Measurements from ENCODE around the gene ANKRD40.
"Not testable (repeated sequence)": the region's sequence is repeated elsewhere in the genome, so short reads cannot be mapped to it uniquely, and the experiment has no call there.

The ANKRD40 gene

DNA sequence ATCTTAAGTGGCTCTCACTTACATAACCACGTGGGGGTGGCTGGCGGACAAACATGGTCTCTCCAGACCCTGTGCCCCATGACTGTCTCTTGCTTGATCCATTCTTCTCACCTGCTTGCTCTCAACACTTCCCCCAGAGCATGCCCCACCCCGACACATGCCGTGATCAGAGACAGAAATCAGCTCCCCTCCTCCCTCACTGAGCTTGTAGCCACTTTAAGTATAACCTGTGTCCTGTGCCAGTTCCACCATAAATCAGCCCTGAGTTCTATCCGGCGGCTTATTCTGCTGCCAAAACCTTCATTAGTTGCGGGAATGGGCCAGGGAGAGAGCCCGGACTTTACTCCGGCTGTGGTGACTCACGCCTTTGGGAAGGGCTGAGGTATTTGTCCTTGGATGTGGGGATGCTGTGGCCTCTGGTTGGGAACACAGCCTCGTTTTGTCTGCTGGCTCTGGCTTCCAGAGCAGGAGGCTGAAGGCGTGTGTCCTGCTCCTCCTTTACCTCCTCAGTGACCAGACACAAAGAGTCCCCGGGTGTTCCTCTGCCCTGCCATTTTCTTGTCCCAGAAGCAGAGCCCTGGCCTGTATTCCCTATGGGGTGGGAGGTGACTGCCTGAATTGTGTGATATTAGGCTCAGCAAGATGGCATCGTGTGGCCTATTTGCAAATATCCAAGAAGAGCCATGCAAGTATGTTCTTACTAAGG, 21.1 kb downstream of the ANKRD40 start:
- DNase-seq (ENCODE audit: low spot score): no peak

DNA sequence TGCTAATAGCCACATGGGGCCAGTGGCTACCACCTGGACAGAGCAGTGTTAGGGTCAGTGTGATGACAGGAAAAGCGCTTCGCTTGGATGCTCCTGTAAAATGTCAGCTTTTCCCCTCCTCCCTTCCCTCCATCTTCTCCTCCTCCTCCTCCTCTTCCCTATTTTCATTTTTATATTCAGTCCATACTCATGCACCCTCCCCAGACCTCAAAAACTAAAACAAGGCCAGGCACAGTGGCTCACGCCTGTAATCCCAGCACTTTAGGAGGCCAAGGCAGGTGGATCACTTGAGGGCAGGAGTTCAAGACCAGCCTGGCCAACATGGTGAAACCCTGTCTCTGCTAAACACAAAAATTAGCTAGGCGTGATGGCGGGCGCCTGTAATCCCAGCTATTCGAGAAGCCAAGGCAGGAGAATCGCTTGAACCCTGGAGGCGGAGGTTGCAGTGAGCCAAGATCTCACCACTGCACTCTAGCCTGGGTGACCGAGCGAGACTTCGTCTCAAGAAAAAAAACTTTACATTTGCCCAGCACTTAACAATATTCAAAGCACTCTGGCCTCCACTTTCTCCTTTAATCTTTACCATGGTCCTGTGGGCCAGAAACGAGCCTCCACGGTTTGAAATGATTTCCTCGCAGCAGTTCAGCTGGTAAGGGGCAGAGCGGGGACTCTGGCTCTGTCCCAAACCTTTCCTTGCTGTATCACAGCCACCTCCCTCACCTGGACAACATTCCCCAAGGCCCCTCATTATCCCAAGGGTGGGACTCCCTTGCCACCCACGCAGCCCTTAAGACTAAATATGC, 21.8 kb downstream of the ANKRD40 start:
- no peak for DNase-seq (ENCODE audit: low spot score)

DNA sequence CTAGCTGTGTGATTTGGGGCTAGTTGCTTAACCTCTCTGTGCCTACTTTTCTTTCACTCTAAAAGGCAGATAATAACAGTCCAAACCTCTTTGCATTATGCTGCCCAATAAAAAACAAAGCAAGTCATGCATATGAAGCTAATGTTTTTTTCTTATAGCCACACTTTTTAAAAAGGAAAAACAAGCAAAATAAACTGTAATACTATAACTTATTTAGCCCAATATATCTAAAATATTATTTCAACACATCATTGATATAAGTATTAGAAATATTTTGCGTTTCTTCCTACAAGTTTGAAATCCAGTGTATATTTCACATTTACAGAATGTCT, 22.4 kb downstream of the ANKRD40 start:
- no peak for DNase-seq (ENCODE audit: low spot score)

DNA sequence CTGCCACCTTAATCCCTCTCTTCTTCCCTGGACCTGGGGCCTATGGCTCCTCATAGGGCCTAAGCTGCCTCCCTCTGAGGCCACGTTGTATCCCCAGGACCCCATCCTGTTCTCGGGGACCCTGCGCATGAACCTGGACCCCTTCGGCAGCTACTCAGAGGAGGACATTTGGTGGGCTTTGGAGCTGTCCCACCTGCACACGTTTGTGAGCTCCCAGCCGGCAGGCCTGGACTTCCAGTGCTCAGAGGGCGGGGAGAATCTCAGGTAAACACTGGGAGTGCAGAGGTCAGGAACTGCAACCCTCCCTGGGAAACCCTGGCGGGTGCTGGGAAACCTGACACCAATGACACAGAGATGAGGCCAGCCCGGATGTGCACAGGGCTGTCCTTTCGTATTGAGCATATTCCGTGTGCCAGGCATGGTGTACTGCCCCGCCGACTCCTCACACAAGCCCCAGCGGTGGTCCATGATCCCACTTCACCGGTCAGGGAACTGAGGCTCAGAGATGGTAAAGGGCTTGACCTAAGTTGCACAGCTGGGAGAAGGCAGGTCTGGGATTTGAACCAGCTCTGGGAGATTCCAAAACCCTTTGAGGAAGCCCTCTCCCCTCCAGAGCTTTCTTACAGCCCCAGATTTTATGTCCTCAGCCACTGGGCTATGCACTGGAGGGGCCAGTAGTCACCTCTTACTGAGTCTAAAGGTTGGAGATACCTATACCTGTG, 22.9 kb downstream of the ANKRD40 start:
- no peak for DNase-seq (ENCODE audit: low spot score)

DNA sequence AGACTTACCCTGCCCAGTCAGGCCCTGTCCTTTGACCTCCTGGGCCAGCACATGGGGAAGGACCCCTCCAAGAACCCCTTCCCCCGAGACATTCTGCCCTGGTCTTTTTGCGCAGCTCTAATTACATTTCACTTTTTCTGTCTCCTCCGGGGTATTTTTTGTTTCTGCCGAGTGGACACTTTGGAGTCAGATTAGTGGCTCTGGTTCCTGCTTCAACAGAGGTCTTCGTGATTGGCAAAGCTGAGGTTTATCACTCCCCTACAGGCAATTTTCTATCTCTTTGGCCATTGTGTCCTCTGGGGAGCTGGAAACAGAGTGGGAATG, 23.5 kb downstream of the ANKRD40 start:
- no peak for DNase-seq (ENCODE audit: low spot score)

DNA sequence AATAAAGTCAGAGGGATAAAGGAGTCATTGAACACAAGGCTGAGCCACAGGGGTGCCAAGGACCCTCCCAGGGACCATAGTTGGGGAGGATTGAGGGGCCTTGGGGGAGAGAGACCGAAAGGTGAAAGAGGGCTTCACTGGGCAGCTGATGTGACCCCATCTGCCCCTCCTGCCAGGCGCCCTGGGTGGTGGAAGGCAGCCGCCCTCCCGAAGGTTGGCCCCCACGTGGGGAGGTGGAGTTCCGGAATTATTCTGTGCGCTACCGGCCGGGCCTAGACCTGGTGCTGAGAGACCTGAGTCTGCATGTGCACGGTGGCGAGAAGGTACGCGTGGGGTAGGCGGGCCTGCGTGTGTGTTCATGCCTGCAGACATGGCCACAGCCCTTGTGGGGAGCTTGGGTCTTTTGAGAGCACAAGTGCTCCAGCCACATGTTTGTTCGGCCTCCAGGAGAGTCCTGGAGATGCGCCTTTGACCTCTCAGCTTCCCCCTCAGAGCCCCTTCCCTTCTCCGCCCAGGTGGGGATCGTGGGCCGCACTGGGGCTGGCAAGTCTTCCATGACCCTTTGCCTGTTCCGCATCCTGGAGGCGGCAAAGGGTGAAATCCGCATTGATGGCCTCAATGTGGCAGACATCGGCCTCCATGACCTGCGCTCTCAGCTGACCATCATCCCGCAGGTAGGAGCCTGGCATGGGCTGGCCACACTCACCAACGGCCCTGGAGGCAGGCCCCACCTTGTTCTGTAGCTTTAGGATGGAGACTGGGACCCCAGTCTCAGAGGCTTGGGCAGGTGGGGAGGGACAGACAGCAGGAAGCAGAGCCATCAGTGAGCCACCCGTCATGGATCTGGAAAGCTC, 24.1 kb downstream of the ANKRD40 start:
- no peak for DNase-seq (ENCODE audit: low spot score)

DNA sequence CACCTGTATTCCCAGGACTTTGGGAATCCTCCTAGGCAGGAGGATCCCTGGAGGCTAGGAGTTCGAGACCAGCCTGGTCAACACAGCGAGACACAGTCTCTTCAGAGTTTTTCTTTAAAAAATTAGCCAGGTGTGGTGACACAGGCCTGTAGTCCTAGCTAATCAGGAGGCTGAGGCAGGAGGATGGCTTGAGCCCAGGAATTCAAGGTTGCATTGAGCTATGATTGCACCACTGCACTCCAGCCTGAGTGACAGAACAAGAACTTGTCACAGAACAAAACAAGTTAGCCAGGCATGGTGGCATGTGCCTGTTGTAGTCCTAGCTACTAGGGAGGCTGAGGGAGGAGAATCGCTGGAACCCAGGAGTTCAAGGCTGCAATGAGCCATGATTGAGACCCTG, 24.8 kb downstream of the ANKRD40 start:
- no peak for DNase-seq (ENCODE audit: low spot score)

DNA sequence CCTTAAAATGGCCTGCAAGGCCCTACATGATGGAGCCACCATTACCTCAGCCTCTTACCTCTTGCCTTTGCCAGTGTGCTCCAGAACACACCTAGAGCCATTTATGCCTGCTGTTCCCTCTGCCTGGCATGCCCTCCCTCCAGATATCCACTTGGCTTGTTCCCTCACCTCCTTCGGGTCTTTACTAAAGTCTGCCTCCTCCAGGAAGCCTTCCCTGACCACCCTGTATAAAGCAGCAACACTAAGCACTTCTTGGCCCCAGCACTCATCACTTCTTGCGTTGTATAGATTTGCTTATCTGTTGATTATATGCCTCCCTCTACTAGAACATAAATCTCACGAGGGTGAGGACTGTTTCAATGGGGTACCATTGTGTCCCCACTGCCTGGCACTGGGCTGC, 25.3 kb downstream of the ANKRD40 start:
- no peak for DNase-seq (ENCODE audit: low spot score)

DNA sequence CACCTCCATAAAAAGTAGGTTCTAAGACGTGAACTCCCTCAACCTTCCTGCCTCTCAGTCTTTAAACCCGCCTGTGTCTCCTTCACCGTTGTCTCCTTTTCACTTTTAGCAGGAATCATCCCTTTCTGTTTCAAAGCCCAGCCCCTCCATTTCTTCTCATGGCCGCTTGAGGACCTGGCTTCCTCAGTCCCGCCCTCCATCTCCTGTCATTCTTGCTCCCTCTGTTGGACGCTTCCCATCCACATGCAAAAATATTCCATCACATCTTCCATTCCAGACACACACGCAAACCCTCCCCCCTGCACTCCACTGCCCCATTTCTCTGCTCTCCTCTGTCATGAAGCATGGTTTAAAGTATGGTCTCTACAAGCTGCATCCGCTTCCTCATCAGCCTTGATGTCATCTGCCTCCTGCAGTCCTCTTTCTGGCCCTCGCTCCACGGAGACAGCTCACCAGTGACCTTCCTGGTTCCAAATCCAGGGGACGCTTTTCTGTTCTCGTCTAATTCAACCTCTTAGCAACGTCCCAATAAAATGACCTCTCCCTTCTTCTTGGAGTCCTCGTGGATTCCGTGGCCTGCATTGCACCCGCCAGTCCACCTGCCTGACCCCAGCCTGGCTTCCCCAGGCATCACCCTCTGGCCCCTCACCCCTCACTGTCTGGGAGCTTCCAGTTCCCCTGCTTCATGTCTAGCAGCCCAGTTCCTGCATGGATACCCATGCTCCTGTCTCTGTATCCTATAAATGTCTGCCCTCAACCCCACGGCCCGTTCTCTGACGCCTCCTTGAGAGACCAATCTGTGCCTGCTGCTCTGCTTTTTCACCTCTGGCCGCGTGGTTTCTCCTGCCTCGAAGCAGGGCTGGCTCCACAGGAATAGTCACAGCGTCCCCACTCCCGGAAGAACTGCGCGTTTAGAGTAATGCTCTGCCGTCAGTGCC, 26.2 kb downstream of the ANKRD40 start:
- DNase-seq (ENCODE audit: low spot score): peak; percentile 29

DNA sequence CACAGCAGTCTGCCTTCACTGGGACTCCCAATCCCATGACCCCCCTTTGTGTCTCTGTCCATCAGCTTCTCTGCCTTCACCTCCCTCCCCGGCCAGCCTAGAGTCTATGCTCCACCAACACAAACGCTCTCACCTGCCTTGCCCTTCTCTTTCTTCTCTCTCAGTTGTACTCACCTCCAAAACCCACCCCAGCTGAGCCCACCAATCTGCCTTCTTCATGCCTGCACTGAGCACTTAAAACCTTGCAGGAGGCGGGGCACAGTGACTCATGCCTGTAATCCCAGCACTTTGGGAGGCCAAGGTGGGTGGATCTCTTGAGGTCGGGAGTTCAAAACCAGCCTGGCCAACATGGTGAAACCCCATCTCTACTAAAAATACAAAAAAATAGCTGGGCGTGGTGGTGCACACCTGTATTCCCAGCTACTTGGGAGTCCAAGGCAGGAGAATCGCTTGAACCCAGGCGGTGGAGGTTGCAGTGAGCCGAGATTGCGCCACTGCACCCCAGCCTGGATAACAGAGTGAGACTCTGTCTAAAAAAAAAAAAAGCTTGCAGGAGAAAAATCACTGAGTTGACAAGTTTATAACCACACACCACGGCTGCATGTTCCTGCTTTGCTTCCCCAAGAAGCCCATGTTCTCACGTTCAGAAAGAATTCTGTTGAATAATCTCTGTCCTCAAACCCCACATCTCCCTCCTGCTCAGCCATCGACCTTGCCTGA, 27.0 kb downstream of the ANKRD40 start:
- DNase-seq (ENCODE audit: low spot score): not testable (repeated sequence)

DNA sequence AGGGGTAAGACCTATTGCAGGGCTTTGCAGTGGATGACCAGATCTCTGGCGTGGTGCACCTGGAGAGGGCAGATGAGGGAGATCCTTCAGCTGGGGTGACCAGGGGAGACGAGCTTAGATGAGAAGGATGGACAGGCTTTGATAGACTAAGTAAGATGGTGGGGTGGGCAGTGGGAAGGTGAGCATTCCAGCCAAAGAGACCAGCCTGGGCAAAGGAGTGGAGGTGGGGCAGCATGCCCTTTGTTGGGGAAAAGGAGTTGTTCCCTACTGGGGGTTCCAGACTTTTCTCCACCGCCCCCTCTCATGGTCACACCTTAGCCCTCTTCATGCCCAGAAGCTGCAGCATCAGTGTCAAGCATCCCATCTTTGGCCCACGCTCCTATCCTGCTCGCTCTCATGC, 27.6 kb downstream of the ANKRD40 start:
- no peak for DNase-seq (ENCODE audit: low spot score)

DNA sequence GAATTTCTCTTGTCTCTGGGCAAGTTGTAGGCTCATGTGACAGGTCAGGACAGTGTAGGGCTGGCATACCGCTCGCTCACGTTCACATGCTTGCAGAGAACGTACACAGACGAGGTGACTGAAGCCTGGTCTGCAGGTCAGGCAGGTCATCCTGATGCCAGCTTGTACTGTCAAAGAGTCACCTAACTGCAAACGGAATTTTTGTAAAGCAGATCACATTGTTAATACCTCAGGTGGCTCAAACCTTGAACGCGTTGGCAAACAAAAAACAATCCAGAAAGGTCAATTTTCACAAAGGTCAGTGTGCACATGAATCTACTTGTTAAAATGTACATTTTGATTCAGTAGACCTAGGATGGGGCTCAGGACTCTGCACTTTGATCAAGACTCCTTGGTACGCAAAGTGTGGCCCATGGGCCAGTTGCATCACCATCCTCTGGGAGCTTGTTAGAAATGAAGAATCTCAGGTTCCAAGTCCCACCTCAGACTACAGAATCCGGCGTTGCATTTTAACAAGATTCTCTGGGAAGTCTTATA, 28.6 kb downstream of the ANKRD40 start:
- DNase-seq (ENCODE audit: low spot score): no peak

DNA sequence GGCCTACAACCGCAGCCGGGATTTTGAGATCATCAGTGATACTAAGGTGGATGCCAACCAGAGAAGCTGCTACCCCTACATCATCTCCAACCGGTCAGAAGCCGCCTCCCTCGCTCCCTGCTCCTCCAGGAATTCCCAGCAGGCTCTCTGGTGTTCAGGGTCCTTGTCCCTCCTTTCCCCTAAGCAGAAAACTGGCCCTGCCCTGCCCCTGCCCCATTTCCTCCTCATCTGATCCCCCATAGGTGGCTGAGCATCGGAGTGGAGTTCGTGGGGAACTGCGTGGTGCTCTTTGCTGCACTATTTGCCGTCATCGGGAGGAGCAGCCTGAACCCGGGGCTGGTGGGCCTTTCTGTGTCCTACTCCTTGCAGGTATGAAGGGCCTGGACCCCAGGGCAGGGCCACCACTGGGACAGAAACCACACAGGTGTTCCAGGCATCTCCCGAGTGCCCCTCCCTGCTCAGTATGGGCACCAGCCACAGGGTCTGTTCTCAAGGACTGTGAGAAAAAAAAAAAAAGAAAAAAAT, 29.8 kb downstream of the ANKRD40 start:
- no peak for DNase-seq (ENCODE audit: low spot score)

DNA sequence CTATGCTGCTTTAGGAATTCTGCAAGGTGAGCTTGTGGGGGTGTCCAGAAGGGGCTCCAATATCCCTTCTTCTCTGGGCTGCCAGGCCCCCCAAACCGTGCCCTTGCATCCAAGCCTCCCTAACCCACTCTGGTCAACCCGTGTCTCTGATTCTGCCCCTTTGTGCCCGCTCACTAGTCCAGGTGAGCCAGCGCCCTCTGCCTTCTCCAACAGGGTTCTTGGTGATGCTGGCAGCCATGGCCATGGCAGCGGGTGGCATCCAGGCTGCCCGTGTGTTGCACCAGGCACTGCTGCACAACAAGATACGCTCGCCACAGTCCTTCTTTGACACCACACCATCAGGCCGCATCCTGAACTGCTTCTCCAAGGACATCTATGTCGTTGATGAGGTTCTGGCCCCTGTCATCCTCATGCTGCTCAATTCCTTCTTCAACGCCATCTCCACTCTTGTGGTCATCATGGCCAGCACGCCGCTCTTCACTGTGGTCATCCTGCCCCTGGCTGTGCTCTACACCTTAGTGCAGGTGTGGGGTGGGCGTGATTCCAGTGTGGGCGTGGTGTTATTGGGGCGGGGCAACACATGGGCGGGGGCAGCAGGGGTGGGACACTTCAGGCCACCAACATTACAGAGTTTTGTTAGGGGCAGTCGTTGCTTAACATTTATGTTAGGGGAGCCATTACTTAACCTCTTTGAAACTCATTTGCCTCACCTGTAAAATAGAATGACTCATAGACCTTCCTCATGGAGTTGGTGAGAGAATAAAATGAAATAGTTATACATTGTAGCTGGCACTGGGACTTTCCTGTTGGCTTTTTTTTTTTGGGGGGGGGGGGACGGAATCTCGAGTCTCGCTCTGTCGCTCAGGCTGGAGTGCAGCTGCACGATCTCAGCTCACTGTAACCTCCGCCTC, 31.4 kb downstream of the ANKRD40 start:
- DNase-seq (ENCODE audit: low spot score): no peak

DNA sequence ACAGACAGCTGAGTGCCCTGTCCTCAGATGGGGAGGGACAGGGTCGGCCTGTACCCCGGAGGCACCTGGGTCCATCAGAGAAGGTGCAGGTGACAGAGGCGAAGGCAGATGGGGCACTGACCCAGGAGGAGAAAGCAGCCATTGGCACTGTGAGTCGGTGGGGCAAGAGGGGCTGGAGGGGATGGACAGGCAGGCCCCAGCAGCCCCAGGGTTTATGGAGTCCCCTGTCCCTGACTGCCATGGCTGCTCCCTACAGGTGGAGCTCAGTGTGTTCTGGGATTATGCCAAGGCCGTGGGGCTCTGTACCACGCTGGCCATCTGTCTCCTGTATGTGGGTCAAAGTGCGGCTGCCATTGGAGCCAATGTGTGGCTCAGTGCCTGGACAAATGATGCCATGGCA, 32.1 kb downstream of the ANKRD40 start:
- DNase-seq (ENCODE audit: low spot score): no peak

DNA sequence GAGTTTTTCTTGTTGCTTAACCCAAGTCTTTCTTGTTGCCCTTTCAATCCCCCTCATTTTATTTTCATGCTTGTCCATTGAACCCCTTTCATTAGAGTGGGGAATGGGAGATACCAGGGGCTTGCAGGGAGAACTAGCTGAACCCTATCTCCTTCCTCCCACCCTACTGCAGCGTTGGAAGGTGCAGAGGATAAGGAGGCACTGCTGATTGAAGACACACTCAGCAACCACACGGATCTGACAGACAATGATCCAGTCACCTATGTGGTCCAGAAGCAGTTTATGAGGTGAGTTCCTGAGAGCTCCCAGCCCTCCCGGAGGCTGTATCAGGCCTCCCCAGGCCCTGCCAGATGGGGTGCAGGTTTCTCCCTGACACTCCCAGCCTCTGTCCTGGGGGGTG, 32.5 kb downstream of the ANKRD40 start:
- DNase-seq (ENCODE audit: low spot score): no peak

DNA sequence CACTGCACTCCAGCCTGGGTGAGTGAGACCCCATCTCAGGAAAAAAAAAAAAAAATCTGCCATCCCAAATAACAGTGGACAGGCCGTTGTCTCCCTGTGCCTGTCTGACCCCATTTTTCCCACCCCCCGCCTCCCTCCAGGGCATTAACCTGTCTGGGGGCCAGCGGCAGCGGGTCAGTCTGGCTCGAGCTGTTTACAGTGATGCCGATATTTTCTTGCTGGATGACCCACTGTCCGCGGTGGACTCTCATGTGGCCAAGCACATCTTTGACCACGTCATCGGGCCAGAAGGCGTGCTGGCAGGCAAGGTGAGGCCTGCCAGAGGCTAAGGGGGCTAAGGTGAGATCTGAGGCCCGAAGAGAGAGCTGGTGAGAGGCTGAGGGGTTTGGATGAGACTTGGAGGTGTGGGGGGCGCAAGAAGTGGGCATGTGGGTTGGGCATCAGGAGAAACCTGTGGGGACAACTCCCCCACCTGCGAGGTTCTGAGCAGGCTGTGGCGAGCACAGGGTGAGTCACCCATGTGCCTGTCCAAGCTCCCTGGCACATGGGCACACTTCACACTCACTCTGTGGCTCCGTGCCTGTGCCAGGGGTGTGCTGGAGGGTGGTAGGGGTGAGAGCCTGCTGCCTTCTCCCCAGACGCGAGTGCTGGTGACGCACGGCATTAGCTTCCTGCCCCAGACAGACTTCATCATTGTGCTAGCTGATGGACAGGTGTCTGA, 34.7 kb downstream of the ANKRD40 start:
- DNase-seq (ENCODE audit: low spot score): no peak

DNA sequence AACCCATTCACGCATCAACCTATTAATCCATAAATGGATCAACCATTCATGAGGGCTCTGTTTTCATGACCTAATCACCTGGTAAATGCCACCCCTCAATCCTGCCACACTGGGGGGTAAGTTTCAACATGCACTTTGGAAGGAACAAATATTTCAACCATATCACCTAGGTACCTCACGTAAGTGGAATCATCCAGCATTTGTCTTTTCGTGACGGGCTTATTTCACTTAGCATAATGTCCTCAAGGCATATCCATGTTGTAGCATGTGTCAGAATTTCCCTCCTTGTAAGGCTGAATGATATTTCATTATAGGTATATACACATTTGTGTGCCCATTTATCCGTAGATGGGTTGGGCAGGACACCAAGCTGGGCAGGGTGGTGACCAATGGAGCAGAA, 35.6 kb downstream of the ANKRD40 start:
- DNase-seq (ENCODE audit: low spot score): no peak

Measured in putamen (tissue), 1 donor.